Activated CD4-positive, alpha-beta T cell treated with anti-CD3 and anti-CD28 coated beads for 36 hours (primary cell): ENCODE data around the gene AHCYL2. TPM values are rescaled to one million over a fixed set of nuclear protein-coding genes. Genes with fewer than 3 reads are reported as not detected.

ENCODE experiments used
- ATAC-seq: fragments of 200-7000 bp; cut with Tn5 transposase; one replicate; pipeline ENCODE4 v1.10.0; 2021; ENCODE audit warnings: mild to moderate bottlenecking, moderate library complexity
- CTCF ChIA-PET: fragments of 350-600 bp; sonication (Branson Sonifier 250); formaldehyde crosslinking; loops from one replicate; lab custom pipeline; 2021; ENCODE audit warnings: antibody characterized with exemption; lab: Charles Lee
- POLR2A ChIA-PET: fragments of 350-600 bp; sonication (Branson Sonifier 250); formaldehyde crosslinking; loops from one replicate; lab custom pipeline; 2021; ENCODE audit warnings: antibody characterized with exemption, inconsistent platforms; lab: Charles Lee
- DNase-seq: peaks from one replicate; pipeline ENCODE4 v3.0.0-alpha.2; 2020
- H3K27ac Mint-ChIP-seq: one replicate; pipeline ENCODE4 v1.8.0; 2021; ENCODE audit warnings: mixed read lengths
- H3K27me3 Mint-ChIP-seq: one replicate; pipeline ENCODE4 v1.8.0; 2021; ENCODE audit warnings: mixed read lengths
- H3K36me3 Mint-ChIP-seq: one replicate; pipeline ENCODE4 v1.8.0; 2021; ENCODE audit warnings: low read depth, mixed read lengths
- H3K4me1 Mint-ChIP-seq: one replicate; pipeline ENCODE4 v1.8.0; 2021; ENCODE audit warnings: mixed read lengths
- H3K4me3 Mint-ChIP-seq: one replicate; pipeline ENCODE4 v1.8.0; 2021; ENCODE audit warnings: mild to moderate bottlenecking, moderate library complexity, mixed read lengths
- H3K9me3 Mint-ChIP-seq: one replicate; pipeline ENCODE4 v1.8.0; 2021; ENCODE audit warnings: low read depth, mixed read lengths
- intact Hi-C, 2 experiments: fragments of 100-400 bp; cut with DNase I in 1 of 2; cut with micrococcal nuclease in 1 of 2; formaldehyde crosslinking; loops; one replicate each; pipeline versions ENCODE4 v1.14.2 to v1.15.1; 2022 to 2024; cut with DNase I, micrococcal nuclease
- total RNA-seq, 2 experiments: library from RNA; stranded (reverse); gene quantifications; one replicate each; pipeline ENCODE4 v1.2.3, GENCODE V29; 2021

Gene AHCYL2
- total RNA-seq, 2 experiments from 2014 or later = 14.1 to 14.9 TPM

GRCh38 chr7:129193892-129194291 is 30.9 kb upstream of the AHCYL2 start:
- ATAC-seq = no peak
- intact Hi-C loops = no loop called here
- no peak overlapping the region for H3K4me3 Mint-ChIP-seq
- no peak for DNase-seq
- no peak overlapping the region for H3K27ac Mint-ChIP-seq
- ChIA-PET CTCF (interaction anchor here (0.7 to 1.6 kb wide), 5 partner anchors 9 to 374 kb away, joined by 3 to 6 read pairs (median 4); no protein-coding TSS in a partner anchor), POLR2A (no interaction called here)
- H3K27me3 Mint-ChIP-seq = peaks cover 31% of the 10 kb centered on the region
- peaks cover 5% of the 10 kb centered on the region for H3K4me1 Mint-ChIP-seq
- H3K9me3 Mint-ChIP-seq = no peaks in the 10 kb centered on the region
- H3K36me3 Mint-ChIP-seq = no peaks in the 10 kb centered on the region

GRCh38 chr7:129197771-129198170 is 27.1 kb upstream of the AHCYL2 start:
- intact Hi-C loops = no loop called here
- H3K4me3 Mint-ChIP-seq = no peak overlapping the region
- CTCF ChIA-PET = interaction anchor here (1.1 to 4.6 kb wide), 3 partner anchors 12 to 34 kb away, joined by 5 to 21 read pairs (median 5); no protein-coding TSS in a partner anchor

GRCh38 chr7:129199406-129199805 is 25.4 kb upstream of the AHCYL2 start:
- CTCF ChIA-PET = interaction anchor here (0.6 to 4.6 kb wide), 2 partner anchors 19 to 72 kb away, joined by 4 to 21 read pairs; no protein-coding TSS in a partner anchor
- intact Hi-C loops = no loop called here
- no peaks in the 10 kb centered on the region for H3K36me3 Mint-ChIP-seq

More at GRCh38 chr7:129197771-129198170, 27.1 kb upstream of the AHCYL2 start:
- ATAC-seq (no peak), DNase-seq (no peak)
- H3K4me1 Mint-ChIP-seq = no peaks in the 10 kb centered on the region
- H3K27ac Mint-ChIP-seq = no peak overlapping the region
- H3K27me3 Mint-ChIP-seq = peaks cover 5% of the 10 kb centered on the region
- no peaks in the 10 kb centered on the region for H3K9me3 Mint-ChIP-seq
- POLR2A ChIA-PET = no interaction called here
- H3K36me3 Mint-ChIP-seq = no peaks in the 10 kb centered on the region

GRCh38 chr7:129202058-129202777 is 22.6 kb upstream of the AHCYL2 start:
- Mint-ChIP-seq H3K27ac (no peak overlapping the region), H3K4me3 (no peak overlapping the region), H3K9me3 (no peaks in the 10 kb centered on the region), H3K27me3 (peaks cover 3% of the 10 kb centered on the region), H3K36me3 (no peaks in the 10 kb centered on the region), H3K4me1 (no peaks in the 10 kb centered on the region)
- ChIA-PET CTCF (no interaction called here), POLR2A (no interaction called here)
- ATAC-seq = no peak
- intact Hi-C loops = no loop called here
- DNase-seq = no peak

More at GRCh38 chr7:129199406-129199805, 25.4 kb upstream of the AHCYL2 start:
- Mint-ChIP-seq H3K9me3 (no peaks in the 10 kb centered on the region), H3K4me3 (no peak overlapping the region), H3K27me3 (peaks cover 3% of the 10 kb centered on the region), H3K27ac (no peak overlapping the region), H3K4me1 (no peaks in the 10 kb centered on the region)
- DNase-seq = no peak
- ATAC-seq = no peak
- POLR2A ChIA-PET = no interaction called here

GRCh38 chr7:129203050-129203741 is 21.6 kb upstream of the AHCYL2 start:
- DNase-seq (no peak), ATAC-seq (no peak)
- no peaks in the 10 kb centered on the region for H3K36me3 Mint-ChIP-seq
- H3K4me1 Mint-ChIP-seq = no peaks in the 10 kb centered on the region
- no peak overlapping the region for H3K4me3 Mint-ChIP-seq
- no peak overlapping the region for H3K27ac Mint-ChIP-seq
- intact Hi-C loops = no loop called here
- peaks cover 3% of the 10 kb centered on the region for H3K27me3 Mint-ChIP-seq
- POLR2A ChIA-PET = no interaction called here
- no peaks in the 10 kb centered on the region for H3K9me3 Mint-ChIP-seq
- CTCF ChIA-PET = interaction anchor here (0.7 to 0.9 kb wide), 3 partner anchors 39 to 156 kb away, joined by 3 to 4 read pairs (median 3); no protein-coding TSS in a partner anchor

- ChIA-PET POLR2A (no interaction called here), CTCF (interaction anchor here (0.9 kb wide), 1 partner anchor 41 kb away, joined by 3 read pairs; no protein-coding TSS in a partner anchor)
- H3K9me3 Mint-ChIP-seq = no peaks in the 10 kb centered on the region
- DNase-seq = no peak
- H3K27ac Mint-ChIP-seq = no peak overlapping the region
- no peaks in the 10 kb centered on the region for H3K36me3 Mint-ChIP-seq
- no peak for ATAC-seq
- H3K4me1 Mint-ChIP-seq = no peaks in the 10 kb centered on the region
- peaks cover 3% of the 10 kb centered on the region for H3K27me3 Mint-ChIP-seq
- intact Hi-C loops = no loop called here
- H3K4me3 Mint-ChIP-seq = no peak overlapping the region
Observed at GRCh38 chr7:129205126-129205818, 19.6 kb upstream of the AHCYL2 start.

- intact Hi-C loops = no loop called here
- Mint-ChIP-seq H3K4me1 (no peaks in the 10 kb centered on the region), H3K27me3 (peaks cover 3% of the 10 kb centered on the region), H3K9me3 (no peaks in the 10 kb centered on the region), H3K4me3 (no peak overlapping the region), H3K36me3 (no peaks in the 10 kb centered on the region), H3K27ac (no peak overlapping the region)
- ChIA-PET CTCF (interaction anchor here (1.3 to 5.9 kb wide), 3 partner anchors 12 to 43 kb away, joined by 3 to 58 read pairs (median 6); no protein-coding TSS in a partner anchor), POLR2A (no interaction called here)
- DNase-seq (no peak), ATAC-seq (no peak)
Observed at GRCh38 chr7:129205987-129206785, 18.6 kb upstream of the AHCYL2 start.

- H3K9me3 Mint-ChIP-seq = no peaks in the 10 kb centered on the region
- no peak overlapping the region for H3K4me3 Mint-ChIP-seq
- ATAC-seq = no peak
- H3K27me3 Mint-ChIP-seq = no peaks in the 10 kb centered on the region
- intact Hi-C loops = no loop called here
- DNase-seq = no peak
- H3K36me3 Mint-ChIP-seq = no peaks in the 10 kb centered on the region
- no peak overlapping the region for H3K27ac Mint-ChIP-seq
- ChIA-PET CTCF (interaction anchor here (0.6 to 5.9 kb wide), 6 partner anchors 9 to 325 kb away, joined by 3 to 58 read pairs (median 4); no protein-coding TSS in a partner anchor), POLR2A (no interaction called here)
- H3K4me1 Mint-ChIP-seq = no peaks in the 10 kb centered on the region
Observed at GRCh38 chr7:129208667-129209066, 16.2 kb upstream of the AHCYL2 start.

- no peak overlapping the region for H3K27ac Mint-ChIP-seq
- no peaks in the 10 kb centered on the region for H3K36me3 Mint-ChIP-seq
- no peaks in the 10 kb centered on the region for H3K9me3 Mint-ChIP-seq
- POLR2A ChIA-PET = no interaction called here
- CTCF ChIA-PET = interaction anchor here (0.6 to 5.9 kb wide), 13 partner anchors 9 to 325 kb away, joined by 3 to 58 read pairs (median 4); no protein-coding TSS in a partner anchor
- H3K4me3 Mint-ChIP-seq = no peak overlapping the region
- DNase-seq = no peak
- intact Hi-C loops = no loop called here
- H3K27me3 Mint-ChIP-seq = no peaks in the 10 kb centered on the region
- ATAC-seq = no peak
- no peaks in the 10 kb centered on the region for H3K4me1 Mint-ChIP-seq
Observed at GRCh38 chr7:129209067-129209926, 15.5 kb upstream of the AHCYL2 start.
